Ascending aorta (tissue), 2 donors: ENCODE measurements around the gene KRTAP5-4. TPM values are rescaled to one million over a fixed set of nuclear protein-coding genes. Genes with fewer than 3 reads are reported as not detected.
"Not testable (repeated sequence)": the region's sequence is repeated elsewhere in the genome, so short reads cannot be mapped to it uniquely, and the experiment has no call there.

Experiments used
- DNase-seq, 2 donors: peaks; one replicate each; pipeline ENCODE4 v3.0.0-alpha.2; 2019; ENCODE audit warnings: low spot score in 2 of 2
- H3K27ac ChIP-seq, 2 donors: fragments of 200-600 bp; sonication (generic); one replicate each; pipeline ENCODE4 v1.5.1; 2016 to 2017; ENCODE audit warnings: mild to moderate bottlenecking in 1 of 2
- H3K27me3 ChIP-seq: fragments of 200-600 bp; sonication (generic); one replicate; pipeline ENCODE4 v1.5.1; 2017
- H3K36me3 ChIP-seq, 2 donors: fragments of 200-600 bp; sonication (generic); one replicate each; pipeline ENCODE4 v1.5.1; 2016
- H3K4me1 ChIP-seq, 2 donors: fragments of 200-600 bp; sonication (generic); one replicate each; pipeline ENCODE4 v1.5.1; 2016 to 2017; ENCODE audit warnings: mild to moderate bottlenecking in 1 of 2
- H3K4me3 ChIP-seq, 2 donors: fragments of 200-600 bp; sonication (generic); one replicate each; pipeline ENCODE4 v1.5.1; 2016 to 2017; ENCODE audit warnings: mild to moderate bottlenecking in 1 of 2
- H3K9me3 ChIP-seq, 2 donors: fragments of 200-600 bp; sonication (generic); one replicate each; pipeline ENCODE4 v1.5.1; 2016
- intact Hi-C: fragments of 100-400 bp; cut with DNase I; formaldehyde crosslinking; loops from one replicate; pipeline ENCODE4 v1.15.1; 2023
- total RNA-seq: library from RNA; depleted of rRNA; stranded (reverse); fragments of >200 nt; gene quantifications from one replicate; pipeline ENCODE4 v1.1.0, GENCODE V29; 2016
- TF ChIP-seq, protein P1 (sequence below), 3 experiments: fragments of 200-600 bp in 2 of 3; fragments of 450-650 bp in 1 of 3; sonication (generic) in 2 of 3; IDR thresholded peaks; one replicate each; pipeline ENCODE4 v1.5.1; 2016 to 2019; ENCODE audit warnings: antibody characterized with exemption in 3 of 3, mild to moderate bottlenecking in 1 of 3, moderate library complexity in 1 of 3

Gene KRTAP5-4
- total RNA-seq, 1 donor from 2014 or later, result not detected

DNA sequence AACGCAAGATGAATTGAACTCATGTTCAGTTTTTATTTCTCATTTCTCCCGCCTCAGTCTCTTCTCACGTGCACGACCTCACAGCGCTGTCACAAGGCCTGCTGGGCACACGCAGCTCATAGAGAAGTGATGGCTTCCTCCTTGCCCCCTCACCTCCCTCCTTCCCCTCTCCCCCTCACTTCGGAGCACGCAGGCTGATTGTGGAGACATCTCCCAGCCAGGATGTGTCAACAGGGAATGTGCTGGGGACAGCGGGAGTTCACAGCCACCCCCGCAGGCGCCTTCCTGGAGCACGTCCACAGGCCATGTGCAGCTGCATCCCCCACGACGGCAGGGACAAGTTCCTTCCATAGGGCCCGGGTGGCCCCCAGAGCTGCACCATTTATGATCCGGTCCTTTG lies 46.0 kb upstream of the KRTAP5-4 start:
- H3K27ac ChIP-seq, result no peak overlapping the region
- no peaks in the 10 kb centered on the region for H3K9me3 ChIP-seq
- no peaks in the 10 kb centered on the region for H3K27me3 ChIP-seq
- H3K36me3 ChIP-seq, result no peaks in the 10 kb centered on the region
- intact Hi-C loops, result no loop called here
- H3K4me1 ChIP-seq, result no peaks in the 10 kb centered on the region
- no peak for DNase-seq
- TF ChIP-seq, protein P1, sequence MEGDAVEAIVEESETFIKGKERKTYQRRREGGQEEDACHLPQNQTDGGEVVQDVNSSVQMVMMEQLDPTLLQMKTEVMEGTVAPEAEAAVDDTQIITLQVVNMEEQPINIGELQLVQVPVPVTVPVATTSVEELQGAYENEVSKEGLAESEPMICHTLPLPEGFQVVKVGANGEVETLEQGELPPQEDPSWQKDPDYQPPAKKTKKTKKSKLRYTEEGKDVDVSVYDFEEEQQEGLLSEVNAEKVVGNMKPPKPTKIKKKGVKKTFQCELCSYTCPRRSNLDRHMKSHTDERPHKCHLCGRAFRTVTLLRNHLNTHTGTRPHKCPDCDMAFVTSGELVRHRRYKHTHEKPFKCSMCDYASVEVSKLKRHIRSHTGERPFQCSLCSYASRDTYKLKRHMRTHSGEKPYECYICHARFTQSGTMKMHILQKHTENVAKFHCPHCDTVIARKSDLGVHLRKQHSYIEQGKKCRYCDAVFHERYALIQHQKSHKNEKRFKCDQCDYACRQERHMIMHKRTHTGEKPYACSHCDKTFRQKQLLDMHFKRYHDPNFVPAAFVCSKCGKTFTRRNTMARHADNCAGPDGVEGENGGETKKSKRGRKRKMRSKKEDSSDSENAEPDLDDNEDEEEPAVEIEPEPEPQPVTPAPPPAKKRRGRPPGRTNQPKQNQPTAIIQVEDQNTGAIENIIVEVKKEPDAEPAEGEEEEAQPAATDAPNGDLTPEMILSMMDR (IDR thresholded peaks at IDR 0.05), result no peak
- H3K4me3 ChIP-seq, result no peak overlapping the region

DNA sequence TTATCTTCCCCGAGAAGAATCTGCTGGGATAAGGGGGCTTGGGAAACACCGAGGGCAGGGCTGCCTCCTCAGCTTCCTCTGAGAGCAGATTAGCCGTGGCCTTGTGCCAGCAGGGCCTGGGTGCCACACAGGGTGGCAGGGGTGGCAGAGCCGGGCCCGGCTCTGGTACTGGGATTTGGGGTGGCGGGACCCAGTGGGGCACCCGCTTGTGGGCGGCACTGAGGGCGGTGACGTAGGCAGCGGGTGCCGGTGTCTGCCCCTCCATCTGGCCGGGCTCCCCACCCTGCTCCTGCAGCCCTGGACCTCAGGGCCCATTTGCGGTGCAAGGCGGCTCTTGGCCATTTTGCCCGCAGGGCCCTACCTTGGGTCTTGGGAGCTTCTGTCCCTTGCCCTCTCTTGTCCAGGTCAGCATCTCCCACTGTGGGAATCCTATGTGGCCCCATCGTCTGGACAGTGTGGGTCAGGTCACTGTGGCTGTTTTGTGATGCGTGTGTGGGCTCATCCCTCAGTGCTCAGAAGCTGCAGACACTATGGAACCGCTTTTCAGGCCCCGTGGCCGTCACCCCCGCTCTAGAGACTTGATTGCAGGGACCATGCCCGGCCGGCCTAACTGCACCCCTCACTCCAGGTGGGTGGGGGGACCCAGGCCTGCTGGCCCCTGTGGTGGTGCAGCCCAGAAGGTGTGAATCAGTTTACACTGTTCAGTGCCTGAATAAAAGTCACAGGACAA lies 45.3 kb upstream of the KRTAP5-4 start:
- TF ChIP-seq, protein P1 (IDR thresholded peaks at IDR 0.05), result no peak
- DNase-seq, result no peak
- intact Hi-C loops, result no loop called here
- Histone ChIP-seq H3K27ac (no peak overlapping the region), H3K27me3 (no peaks in the 10 kb centered on the region), H3K36me3 (no peaks in the 10 kb centered on the region), H3K4me3 (no peak overlapping the region), H3K9me3 (no peaks in the 10 kb centered on the region), H3K4me1 (no peaks in the 10 kb centered on the region)

DNA sequence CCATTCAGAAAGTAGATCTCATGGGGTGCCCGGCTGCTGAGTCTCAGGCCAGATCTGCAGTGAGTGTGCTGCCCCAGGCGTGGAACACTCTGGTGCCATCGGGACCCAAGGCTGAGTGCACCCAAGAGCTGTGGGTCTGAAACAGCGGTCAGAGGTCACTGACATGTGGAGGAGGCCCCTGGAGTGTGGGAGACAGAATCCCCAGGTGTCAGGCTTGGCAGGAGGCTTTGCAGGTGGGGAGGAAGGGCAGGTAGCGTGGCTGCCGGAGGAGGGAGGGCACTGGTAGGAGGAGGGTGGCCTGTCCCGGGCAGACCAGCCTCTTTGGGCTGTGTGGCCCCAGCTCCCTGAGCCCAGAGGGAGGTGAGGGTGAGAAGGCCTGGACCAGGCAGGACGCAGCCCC lies 43.4 kb upstream of the KRTAP5-4 start:
- Histone ChIP-seq H3K36me3 (no peaks in the 10 kb centered on the region), H3K4me3 (no peak overlapping the region), H3K9me3 (no peaks in the 10 kb centered on the region), H3K4me1 (no peaks in the 10 kb centered on the region), H3K27me3 (no peaks in the 10 kb centered on the region), H3K27ac (no peak overlapping the region)
- DNase-seq, result no peak
- intact Hi-C loops, result no loop called here
- TF ChIP-seq, protein P1 (IDR thresholded peaks at IDR 0.05), result no peak

DNA sequence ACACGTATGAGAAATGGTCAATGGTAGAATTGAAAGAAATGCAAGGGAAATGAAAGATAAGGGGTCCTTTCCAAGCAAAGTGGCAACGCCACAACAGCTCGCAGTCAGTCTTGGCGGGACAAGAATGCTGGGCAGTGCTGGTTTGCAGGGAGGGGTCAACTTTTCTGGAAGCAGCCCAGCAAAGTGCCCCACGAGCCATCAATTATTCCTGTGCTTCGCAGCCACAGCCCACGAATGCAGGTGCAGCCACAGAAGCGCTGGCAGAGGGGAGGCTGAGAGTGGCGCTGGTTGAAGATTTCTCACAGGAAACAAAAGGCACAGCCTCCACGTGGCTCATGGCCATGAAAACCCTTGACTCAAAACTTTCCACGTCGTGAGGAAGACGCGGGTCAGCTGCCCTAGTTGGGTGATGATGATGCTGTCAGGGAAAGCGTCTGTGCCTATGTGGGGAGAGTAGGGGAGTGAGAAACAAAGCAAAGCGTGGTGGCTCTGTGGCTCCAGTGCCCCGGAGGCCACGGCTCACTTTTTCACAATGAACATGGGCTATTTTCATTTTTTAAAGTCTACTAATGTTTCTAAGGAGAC lies 40.9 kb upstream of the KRTAP5-4 start:
- H3K27me3 ChIP-seq, DNase-seq, intact Hi-C loops, H3K36me3 ChIP-seq, H3K4me1 ChIP-seq, H3K27ac ChIP-seq, H3K4me3 ChIP-seq, H3K9me3 ChIP-seq: not testable (repeated sequence)

DNA sequence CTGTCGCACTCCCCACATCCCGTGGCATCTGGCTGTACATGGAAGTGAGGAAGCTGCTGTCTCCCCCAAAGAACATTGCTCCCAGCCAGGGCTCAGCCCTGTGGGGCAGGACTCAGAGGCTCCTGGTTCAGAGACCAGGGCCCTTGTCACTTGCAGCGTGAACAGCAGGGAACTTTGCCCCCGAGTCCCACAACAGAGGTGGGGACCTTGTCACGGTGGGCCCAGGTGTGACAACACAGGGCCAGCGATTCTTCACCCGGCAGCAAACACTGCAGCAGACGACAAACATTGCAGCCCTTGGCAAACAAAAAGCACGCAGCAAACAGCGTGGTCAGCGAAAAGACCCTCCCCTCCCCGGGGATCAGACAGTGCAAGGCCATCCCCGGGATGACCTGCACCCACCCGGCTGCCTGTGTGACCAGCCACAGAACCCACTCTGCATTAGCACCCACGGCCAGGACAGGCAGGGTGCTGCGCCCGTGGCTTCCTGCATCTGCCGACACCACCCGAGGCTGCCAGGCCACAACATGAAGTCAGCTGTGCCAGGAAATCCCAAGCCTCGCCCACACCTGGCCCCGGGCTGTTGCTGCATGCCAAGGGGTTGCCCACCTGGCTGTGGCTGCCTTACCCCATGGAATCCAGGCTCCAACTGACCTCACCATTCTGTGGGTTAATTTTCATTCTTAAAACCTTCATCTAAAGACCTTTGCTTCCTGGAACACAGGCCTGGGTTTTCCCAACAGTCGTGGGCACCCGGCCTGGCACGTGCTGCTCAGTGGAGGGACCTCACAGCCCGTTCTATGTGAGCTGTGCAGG lies 39.7 kb upstream of the KRTAP5-4 start:
- H3K36me3 ChIP-seq, H3K4me1 ChIP-seq, H3K27ac ChIP-seq, H3K9me3 ChIP-seq, H3K4me3 ChIP-seq, intact Hi-C loops, H3K27me3 ChIP-seq: not testable (repeated sequence)
- DNase-seq, result peak in 1 of 2 donors; percentile 19

DNA sequence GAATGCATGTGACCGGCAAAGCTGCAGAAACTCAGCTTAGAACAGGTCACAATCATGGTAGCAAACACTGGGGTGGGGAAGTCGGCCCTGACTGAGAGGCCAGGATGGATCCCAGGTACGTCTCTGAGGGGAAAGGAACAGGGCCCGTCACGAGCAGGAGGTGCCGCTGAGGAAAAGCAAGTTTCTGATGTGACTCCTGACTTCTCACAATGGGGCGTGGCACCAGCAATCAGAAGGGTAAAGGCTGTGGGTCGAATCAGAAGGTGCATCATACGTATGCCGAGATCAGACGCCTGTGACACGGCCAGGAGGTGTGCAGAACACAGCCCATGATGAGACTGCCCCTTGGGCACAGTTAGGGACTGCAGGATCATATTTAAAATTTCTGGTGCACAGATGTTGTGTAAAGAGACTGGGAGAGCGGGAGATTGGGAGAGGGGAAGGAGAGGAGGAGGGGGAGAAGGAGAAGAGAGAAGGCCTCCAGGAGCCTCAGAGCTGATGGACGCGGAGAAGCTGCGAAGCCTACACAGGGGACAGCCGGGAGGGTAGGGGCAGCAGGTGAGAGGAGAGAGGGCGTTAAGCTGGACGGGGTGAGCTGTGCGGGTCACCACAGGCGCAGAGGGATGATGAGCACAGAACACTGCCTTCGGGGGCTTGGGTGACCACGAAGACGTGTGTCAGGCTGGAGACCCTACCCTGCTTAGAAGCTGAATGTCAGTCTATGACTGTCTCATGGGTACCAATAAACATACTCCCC lies 38.4 kb upstream of the KRTAP5-4 start:
- no peaks in the 10 kb centered on the region for H3K27me3 ChIP-seq
- TF ChIP-seq, protein P1 (IDR thresholded peaks at IDR 0.05), result no peak
- no peaks in the 10 kb centered on the region for H3K9me3 ChIP-seq
- H3K36me3 ChIP-seq, result no peaks in the 10 kb centered on the region
- no peak overlapping the region for H3K4me3 ChIP-seq
- intact Hi-C loops, result no loop called here
- H3K27ac ChIP-seq, result no peak overlapping the region
- H3K4me1 ChIP-seq, result no peaks in the 10 kb centered on the region
- peak in 1 of 2 donors; percentile 25 for DNase-seq
